HepG2 (cell line): Measurements from ENCODE around the gene SPATA12. TPM values are rescaled to one million over a fixed set of nuclear protein-coding genes. Genes with fewer than 3 reads are reported as not detected.

Experiments used
- CENPT ChIP-seq: sonication (generic); formaldehyde crosslinking; IDR thresholded peaks from 2 replicates; pipeline ENCODE4 v1.8.0; 2022; ENCODE audit warnings: low read depth, mild to moderate bottlenecking, moderate library complexity, missing genetic modification reagents
- FOXO1 ChIP-seq: sonication (generic); formaldehyde crosslinking; IDR thresholded peaks from 2 replicates; pipeline ENCODE4 v1.4.0; 2020; ENCODE audit warnings: missing genetic modification reagents
- HNRNPK ChIP-seq: fragments of 200-400 bp; formaldehyde crosslinking; IDR thresholded peaks from 2 replicates; pipeline ENCODE4 v1.6.1; 2018; ENCODE audit warnings: low read length, low read depth, moderate library complexity, mild to moderate bottlenecking; ENCODE audit not compliant: poor library complexity, severe bottlenecking
- IRF2 ChIP-seq: IDR thresholded peaks from 2 replicates; pipeline ENCODE4 v1.6.1; 2018; ENCODE audit warnings: missing genetic modification reagents, missing compliant biosample characterization
- REPIN1 ChIP-seq: sonication (generic); formaldehyde crosslinking; IDR thresholded peaks from 2 replicates; pipeline ENCODE4 v1.8.0; 2022; ENCODE audit warnings: missing genetic modification reagents, low read depth, mild to moderate bottlenecking, borderline replicate concordance
- RNF2 ChIP-seq: fragments of 450-650 bp; conservative IDR thresholded peaks from 2 replicates; pipeline ENCODE4 v1.6.1; 2016; ENCODE audit warnings: low read depth
- SIX4 ChIP-seq: sonication (generic); formaldehyde crosslinking; IDR thresholded peaks from 2 replicates; pipeline ENCODE4 v1.4.0; 2020; ENCODE audit warnings: missing genetic modification reagents
- ZNF264 ChIP-seq: sonication (generic); formaldehyde crosslinking; IDR thresholded peaks from 2 replicates; pipeline ENCODE4 v1.4.0; 2020; ENCODE audit warnings: missing genetic modification reagents
- ZNF333 ChIP-seq: sonication (generic); formaldehyde crosslinking; IDR thresholded peaks from 2 replicates; pipeline ENCODE4 v1.4.0; 2020; ENCODE audit warnings: mild to moderate bottlenecking, missing genetic modification reagents, borderline replicate concordance
- ZNF382 ChIP-seq: sonication (generic); formaldehyde crosslinking; IDR thresholded peaks from 2 replicates; pipeline ENCODE4 v1.5.0; 2020; ENCODE audit warnings: missing genetic modification reagents, mild to moderate bottlenecking, borderline replicate concordance
- ZNF44 ChIP-seq: sonication (generic); formaldehyde crosslinking; IDR thresholded peaks from 2 replicates; pipeline ENCODE4 v1.5.1; 2020; ENCODE audit warnings: mild to moderate bottlenecking, missing genetic modification reagents
- ZNF720 ChIP-seq: sonication (generic); formaldehyde crosslinking; IDR thresholded peaks from 2 replicates; pipeline ENCODE4 v1.4.0; 2020; ENCODE audit warnings: missing genetic modification reagents
- polyA plus RNA-seq, 8 experiments: library from polyadenylated mRNA; depleted of rRNA in 3 of 8; stranded (reverse) in 7 of 8; unstranded in 1 of 8; fragments of >200 nt; fragmentation: Illumina TruSeq in 4 of 8; extraction: Trizol in 4 of 8; gene quantifications; 2 replicates each; pipeline versions ENCODE4 v1.2.1 to v1.2.3, GENCODE V29; 2011 to 2016; ENCODE audit warnings: low read depth in 4 of 8, missing spikeins in 1 of 8, mixed read lengths in 1 of 8; ENCODE audit not compliant: insufficient read depth in 1 of 8
- total RNA-seq, 5 experiments: library from RNA; depleted of rRNA; stranded (reverse); fragments of >200 nt; fragmentation: Illumina TruSeq; extraction: Trizol; gene quantifications; 2 replicates each; pipeline ENCODE4 v1.2.3, GENCODE V29; 2016; ENCODE audit warnings: low read depth in 1 of 5
- TF ChIP-seq, protein P1 (sequence below): fragments of 450-650 bp; IDR thresholded peaks from 2 replicates; pipeline ENCODE4 v1.6.1; 2017; ENCODE audit warnings: mild to moderate bottlenecking
- TF ChIP-seq, protein P2 (sequence below): IDR thresholded peaks from 2 replicates; pipeline ENCODE4 v1.6.1; 2016; ENCODE audit warnings: missing compliant biosample characterization, missing genetic modification reagents, borderline replicate concordance
- TF ChIP-seq, protein P3 (sequence below): sonication (generic); formaldehyde crosslinking; IDR thresholded peaks from 2 replicates; pipeline ENCODE4 v1.4.0; 2020; ENCODE audit warnings: missing genetic modification reagents
- TF ChIP-seq, protein P4 (sequence below): sonication (generic); formaldehyde crosslinking; IDR thresholded peaks from 2 replicates; pipeline ENCODE4 v1.4.0; 2020; ENCODE audit warnings: missing genetic modification reagents
- TF ChIP-seq, protein P5 (sequence below): sonication (generic); formaldehyde crosslinking; IDR thresholded peaks from 2 replicates; pipeline ENCODE4 v1.8.1; 2022; ENCODE audit warnings: low read depth, mild to moderate bottlenecking, missing genetic modification reagents

SPATA12 gene
- total and polyA plus RNA-seq, 2 of the 13 experiments (the other 11 are each of a cell fraction or from before 2014, with no cell fraction given), result 0.09 to 0.25 TPM

- TF ChIP-seq ZNF264 (CRISPR knock-in tag) (no peak), HNRNPK (no peak), RNF2 (no peak), IRF2 (CRISPR knock-in tag) (0 out of 2 replicates have a peak, but pooled peaks have one; percentile 20), ZNF720 (CRISPR knock-in tag) (no peak), REPIN1 (CRISPR knock-in tag) (no peak), ZNF44 (CRISPR knock-in tag) (no peak), FOXO1 (peak; percentile 37; the same call in 1 of the 2 replicates), SIX4 (CRISPR knock-in tag) (no peak), ZNF333 (CRISPR knock-in tag) (no peak), CENPT (CRISPR knock-in tag) (no peak), ZNF382 (no peak)
- TF ChIP-seq, protein P1, sequence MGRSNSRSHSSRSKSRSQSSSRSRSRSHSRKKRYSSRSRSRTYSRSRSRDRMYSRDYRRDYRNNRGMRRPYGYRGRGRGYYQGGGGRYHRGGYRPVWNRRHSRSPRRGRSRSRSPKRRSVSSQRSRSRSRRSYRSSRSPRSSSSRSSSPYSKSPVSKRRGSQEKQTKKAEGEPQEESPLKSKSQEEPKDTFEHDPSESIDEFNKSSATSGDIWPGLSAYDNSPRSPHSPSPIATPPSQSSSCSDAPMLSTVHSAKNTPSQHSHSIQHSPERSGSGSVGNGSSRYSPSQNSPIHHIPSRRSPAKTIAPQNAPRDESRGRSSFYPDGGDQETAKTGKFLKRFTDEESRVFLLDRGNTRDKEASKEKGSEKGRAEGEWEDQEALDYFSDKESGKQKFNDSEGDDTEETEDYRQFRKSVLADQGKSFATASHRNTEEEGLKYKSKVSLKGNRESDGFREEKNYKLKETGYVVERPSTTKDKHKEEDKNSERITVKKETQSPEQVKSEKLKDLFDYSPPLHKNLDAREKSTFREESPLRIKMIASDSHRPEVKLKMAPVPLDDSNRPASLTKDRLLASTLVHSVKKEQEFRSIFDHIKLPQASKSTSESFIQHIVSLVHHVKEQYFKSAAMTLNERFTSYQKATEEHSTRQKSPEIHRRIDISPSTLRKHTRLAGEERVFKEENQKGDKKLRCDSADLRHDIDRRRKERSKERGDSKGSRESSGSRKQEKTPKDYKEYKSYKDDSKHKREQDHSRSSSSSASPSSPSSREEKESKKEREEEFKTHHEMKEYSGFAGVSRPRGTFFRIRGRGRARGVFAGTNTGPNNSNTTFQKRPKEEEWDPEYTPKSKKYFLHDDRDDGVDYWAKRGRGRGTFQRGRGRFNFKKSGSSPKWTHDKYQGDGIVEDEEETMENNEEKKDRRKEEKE, result no peak
- TF ChIP-seq, protein P2, sequence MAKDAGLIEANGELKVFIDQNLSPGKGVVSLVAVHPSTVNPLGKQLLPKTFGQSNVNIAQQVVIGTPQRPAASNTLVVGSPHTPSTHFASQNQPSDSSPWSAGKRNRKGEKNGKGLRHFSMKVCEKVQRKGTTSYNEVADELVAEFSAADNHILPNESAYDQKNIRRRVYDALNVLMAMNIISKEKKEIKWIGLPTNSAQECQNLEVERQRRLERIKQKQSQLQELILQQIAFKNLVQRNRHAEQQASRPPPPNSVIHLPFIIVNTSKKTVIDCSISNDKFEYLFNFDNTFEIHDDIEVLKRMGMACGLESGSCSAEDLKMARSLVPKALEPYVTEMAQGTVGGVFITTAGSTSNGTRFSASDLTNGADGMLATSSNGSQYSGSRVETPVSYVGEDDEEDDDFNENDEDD (CRISPR knock-in tag), result peak; percentile 73; the same call in 1 of the 2 replicates
- TF ChIP-seq, protein P3, sequence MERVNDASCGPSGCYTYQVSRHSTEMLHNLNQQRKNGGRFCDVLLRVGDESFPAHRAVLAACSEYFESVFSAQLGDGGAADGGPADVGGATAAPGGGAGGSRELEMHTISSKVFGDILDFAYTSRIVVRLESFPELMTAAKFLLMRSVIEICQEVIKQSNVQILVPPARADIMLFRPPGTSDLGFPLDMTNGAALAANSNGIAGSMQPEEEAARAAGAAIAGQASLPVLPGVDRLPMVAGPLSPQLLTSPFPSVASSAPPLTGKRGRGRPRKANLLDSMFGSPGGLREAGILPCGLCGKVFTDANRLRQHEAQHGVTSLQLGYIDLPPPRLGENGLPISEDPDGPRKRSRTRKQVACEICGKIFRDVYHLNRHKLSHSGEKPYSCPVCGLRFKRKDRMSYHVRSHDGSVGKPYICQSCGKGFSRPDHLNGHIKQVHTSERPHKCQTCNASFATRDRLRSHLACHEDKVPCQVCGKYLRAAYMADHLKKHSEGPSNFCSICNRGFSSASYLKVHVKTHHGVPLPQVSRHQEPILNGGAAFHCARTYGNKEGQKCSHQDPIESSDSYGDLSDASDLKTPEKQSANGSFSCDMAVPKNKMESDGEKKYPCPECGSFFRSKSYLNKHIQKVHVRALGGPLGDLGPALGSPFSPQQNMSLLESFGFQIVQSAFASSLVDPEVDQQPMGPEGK, result no peak
- TF ChIP-seq, protein P4, sequence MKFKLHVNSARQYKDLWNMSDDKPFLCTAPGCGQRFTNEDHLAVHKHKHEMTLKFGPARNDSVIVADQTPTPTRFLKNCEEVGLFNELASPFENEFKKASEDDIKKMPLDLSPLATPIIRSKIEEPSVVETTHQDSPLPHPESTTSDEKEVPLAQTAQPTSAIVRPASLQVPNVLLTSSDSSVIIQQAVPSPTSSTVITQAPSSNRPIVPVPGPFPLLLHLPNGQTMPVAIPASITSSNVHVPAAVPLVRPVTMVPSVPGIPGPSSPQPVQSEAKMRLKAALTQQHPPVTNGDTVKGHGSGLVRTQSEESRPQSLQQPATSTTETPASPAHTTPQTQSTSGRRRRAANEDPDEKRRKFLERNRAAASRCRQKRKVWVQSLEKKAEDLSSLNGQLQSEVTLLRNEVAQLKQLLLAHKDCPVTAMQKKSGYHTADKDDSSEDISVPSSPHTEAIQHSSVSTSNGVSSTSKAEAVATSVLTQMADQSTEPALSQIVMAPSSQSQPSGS (CRISPR knock-in tag), result 0 out of 2 replicates have a peak, but pooled peaks have one; percentile 29
- TF ChIP-seq, protein P5, sequence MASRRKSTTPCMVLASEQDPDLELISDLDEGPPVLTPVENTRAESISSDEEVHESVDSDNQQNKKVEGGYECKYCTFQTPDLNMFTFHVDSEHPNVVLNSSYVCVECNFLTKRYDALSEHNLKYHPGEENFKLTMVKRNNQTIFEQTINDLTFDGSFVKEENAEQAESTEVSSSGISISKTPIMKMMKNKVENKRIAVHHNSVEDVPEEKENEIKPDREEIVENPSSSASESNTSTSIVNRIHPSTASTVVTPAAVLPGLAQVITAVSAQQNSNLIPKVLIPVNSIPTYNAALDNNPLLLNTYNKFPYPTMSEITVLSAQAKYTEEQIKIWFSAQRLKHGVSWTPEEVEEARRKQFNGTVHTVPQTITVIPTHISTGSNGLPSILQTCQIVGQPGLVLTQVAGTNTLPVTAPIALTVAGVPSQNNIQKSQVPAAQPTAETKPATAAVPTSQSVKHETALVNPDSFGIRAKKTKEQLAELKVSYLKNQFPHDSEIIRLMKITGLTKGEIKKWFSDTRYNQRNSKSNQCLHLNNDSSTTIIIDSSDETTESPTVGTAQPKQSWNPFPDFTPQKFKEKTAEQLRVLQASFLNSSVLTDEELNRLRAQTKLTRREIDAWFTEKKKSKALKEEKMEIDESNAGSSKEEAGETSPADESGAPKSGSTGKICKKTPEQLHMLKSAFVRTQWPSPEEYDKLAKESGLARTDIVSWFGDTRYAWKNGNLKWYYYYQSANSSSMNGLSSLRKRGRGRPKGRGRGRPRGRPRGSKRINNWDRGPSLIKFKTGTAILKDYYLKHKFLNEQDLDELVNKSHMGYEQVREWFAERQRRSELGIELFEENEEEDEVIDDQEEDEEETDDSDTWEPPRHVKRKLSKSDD (CRISPR knock-in tag), result no peak
Observed at GRCh38 chr3:57100046-57100695, 39.7 kb downstream of the SPATA12 start (continued).
